ENCODE data around the gene EXOSC6. TPM values are rescaled to one million over a fixed set of nuclear protein-coding genes. Genes with fewer than 3 reads are reported as not detected.
"Not testable (repeated sequence)": the region's sequence is repeated elsewhere in the genome, so short reads cannot be mapped to it uniquely, and the experiment has no call there.

Gene EXOSC6
- total RNA-seq = 45.3 and 49.3 TPM in 2 replicates

DNA sequence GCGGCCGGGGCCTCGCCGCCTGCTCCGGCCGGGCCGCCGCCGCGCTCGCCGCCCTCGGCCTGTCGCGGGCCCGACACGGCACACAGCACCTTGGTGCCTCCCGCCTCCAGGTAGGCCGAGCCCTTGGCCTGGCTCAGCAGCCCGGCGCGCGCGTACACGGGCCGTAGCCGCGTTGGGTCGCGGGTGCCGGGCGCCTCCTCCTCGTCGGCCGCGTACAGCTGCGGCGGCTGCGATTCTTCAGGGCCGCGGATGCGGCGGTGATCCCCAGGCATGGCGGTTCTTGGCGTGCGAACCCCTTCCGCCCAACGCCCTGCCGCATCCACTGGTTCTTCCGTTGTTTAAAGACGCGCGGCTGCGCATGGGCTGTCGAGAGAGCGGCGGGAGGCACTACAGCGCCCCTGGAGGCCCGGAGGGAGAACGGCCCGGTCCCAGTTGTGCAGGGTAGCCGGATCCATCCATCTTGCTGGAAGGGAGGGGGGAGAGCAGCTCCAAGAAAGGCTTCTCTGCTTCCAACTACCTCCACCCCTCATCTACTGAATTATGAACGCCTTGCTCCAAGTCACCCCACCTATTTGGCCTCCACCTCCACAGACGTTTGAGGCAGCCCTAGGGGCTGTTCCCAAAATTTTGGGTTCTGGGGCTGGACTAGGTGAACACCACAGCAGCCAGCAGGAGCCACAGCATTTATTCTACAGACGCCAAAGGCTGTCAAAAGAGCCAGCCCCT lies at the start of gene EXOSC6:
Gene EXOSC6, minus strand, starts transcription at position 312 of the 726 bp plus-strand sequence. Its CDS starts 40 bp downstream, at position 272.
- peak; percentile 74 for DNase-seq (ENCODE audit: low read depth, low spot score)

DNA sequence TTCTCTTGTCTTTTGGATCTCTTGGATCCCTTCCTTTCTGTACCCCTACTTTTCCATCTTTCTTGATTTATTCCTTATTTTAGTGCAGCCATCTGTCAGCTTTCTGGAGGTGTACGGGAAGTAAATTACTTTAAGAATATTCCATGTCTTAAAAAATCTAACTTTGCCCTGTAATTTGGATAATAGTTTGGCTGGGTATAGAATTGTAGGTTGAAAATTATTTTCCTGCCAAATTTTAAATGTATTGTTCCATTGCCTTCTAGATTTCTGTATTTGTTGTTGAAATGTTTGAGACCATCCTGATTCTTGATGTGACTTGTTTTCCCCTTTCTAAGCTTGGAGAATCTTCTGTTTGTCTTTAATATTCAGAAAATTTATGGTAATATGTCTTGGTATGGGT lies 49.4 kb upstream of the EXOSC6 start:
- DNase-seq (ENCODE audit: low read depth, low spot score) = no peak

GRCh38 chr16:70298988-70299938 lies 47.5 kb upstream of the EXOSC6 start, which contains the start of gene DDX19B:
DDX19B (plus strand) TSS chr16:70299186; CDS start chr16:70299298, 112 bp downstream.
- DNase-seq (ENCODE audit: low read depth, low spot score) = peak; percentile 19

DNA sequence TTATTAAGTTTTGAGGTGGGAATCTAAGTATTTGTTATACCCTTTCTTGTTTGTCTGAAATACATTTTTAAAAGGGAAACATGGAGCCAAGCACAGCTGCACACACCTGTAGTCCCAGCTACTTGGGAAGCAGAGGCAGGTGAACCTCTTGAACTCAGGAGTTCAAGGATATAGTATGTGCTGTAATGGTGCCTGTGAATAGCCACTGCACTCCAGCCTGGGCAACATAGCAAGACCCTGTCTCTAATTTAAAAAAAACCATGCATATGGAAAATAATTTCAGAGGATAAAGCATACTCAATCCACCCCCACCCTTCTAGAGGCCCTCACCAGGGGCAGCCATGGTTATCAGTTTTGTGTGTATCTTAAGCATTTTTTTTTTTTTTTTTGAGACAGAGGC lies 43.9 kb upstream of the EXOSC6 start:
- DNase-seq (ENCODE audit: low read depth, low spot score) = no peak

GRCh38 chr16:70294385-70295025 lies 42.8 kb upstream of the EXOSC6 start:
- DNase-seq (ENCODE audit: low read depth, low spot score) = no peak

- not testable (repeated sequence) for DNase-seq (ENCODE audit: low read depth, low spot score)
Measured at GRCh38 chr16:70292148-70292547, 40.4 kb upstream of the EXOSC6 start.

GRCh38 chr16:70290949-70291519 lies 39.3 kb upstream of the EXOSC6 start:
- no peak for DNase-seq (ENCODE audit: low read depth, low spot score)

DNA sequence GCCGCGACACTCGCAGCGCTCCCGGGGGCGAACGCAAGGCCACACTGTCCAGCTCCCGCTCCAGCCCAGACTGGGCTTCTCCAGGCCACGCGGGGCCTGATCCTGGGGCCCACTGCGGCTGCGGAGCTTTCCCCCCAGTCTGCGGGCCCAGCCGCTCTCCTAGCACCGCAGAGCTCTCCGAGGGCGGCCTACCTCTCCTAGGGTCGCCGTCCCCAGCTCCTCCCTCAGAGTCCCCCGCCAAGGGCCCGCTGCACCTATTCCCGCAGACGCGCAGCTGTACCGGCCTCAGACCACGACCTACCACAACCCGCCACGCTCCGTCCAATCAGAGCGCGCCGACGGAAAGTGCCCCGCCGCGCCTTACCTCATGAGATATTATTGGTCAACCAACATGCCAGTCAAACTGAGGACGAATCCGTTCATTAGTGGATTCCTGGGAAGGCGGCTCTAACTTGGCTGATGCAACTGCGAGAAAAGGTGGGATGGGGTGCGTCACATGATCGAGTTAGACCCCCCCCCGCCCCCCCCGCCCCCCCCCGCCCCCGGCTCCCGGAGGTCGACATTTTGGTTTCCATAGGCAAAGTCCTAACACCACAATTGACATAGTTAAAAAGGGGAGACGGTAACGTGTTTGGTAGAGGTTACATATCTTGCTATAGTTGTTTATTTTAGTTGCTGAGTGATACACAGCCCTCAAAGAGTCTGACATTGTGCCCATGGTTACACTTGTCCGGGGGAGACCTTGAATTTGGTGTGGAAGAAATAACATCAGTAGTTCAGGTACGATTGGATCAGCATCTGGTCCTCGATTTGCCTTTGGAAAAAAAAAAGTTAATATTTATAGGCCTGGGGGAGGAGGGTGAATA lies 37.7 kb upstream of the EXOSC6 start, which contains the start of gene AARS1:
Gene AARS1, minus strand, starts transcription at position 278 of the 866 bp plus-strand sequence. CDS start 6,743 bp downstream, outside the sequence.
- peak; percentile 99 for DNase-seq (ENCODE audit: low read depth, low spot score)

DNA sequence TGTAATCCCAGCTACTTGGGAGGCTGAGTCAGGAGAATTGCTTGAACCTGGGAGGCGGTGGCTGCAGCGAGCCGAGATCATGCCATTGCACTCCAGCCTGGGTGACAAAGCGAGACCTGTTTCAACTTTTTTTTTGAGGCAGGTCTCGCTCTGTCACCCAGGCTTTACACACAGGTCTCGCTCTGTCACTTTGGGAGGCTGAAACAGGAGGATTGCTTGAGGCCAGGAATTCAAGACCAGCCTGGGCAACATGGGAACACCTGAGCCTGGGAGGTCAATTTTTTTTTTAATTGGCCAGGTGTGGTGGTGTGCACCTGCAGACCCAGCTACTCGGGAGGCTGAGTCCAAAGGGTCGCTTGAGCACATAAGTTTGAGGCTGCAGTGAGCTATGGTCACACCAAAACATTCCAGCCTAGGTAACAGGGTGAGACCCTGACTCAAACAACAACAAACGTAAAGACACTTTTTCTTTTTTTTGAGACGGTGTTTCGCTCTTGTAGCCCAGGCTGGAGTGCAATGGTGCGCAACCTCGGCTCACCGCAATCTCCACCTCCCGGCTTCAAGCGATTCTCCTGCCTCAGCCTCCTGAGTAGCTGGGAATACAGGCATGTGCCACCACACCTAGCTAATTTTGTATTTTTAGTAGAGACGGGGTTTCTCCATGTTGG lies 35.7 kb upstream of the EXOSC6 start:
- not testable (repeated sequence) for DNase-seq (ENCODE audit: low read depth, low spot score)

GRCh38 chr16:70276392-70276791 lies 24.7 kb upstream of the EXOSC6 start:
- no peak for DNase-seq (ENCODE audit: low read depth, low spot score)

- no peak for DNase-seq (ENCODE audit: low read depth, low spot score)
Measured at GRCh38 chr16:70271696-70272095, 20.0 kb upstream of the EXOSC6 start.

DNA sequence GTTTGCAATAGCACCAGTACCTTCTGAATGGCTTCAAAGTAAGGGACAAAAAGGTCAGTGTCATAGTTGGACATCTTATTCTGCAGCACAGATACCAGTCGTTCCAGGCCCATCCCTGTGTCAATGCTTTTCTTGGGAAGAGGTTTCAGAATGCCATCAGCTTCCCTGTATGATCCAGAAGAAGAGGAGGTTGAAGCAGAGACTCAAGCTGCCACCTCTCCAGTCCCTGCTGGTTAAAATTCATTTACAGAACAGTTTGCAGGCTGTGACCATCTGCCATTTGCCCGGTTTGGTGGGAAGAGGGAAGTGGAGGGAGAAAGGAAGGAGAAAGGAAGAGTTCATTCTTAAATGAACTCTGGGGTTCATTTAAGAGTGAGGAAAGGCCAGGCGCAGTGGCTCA lies 18.4 kb upstream of the EXOSC6 start:
- no peak for DNase-seq (ENCODE audit: low read depth, low spot score)

- no peak for DNase-seq (ENCODE audit: low read depth, low spot score)
Measured at GRCh38 chr16:70269471-70269870, 17.7 kb upstream of the EXOSC6 start.

DNA sequence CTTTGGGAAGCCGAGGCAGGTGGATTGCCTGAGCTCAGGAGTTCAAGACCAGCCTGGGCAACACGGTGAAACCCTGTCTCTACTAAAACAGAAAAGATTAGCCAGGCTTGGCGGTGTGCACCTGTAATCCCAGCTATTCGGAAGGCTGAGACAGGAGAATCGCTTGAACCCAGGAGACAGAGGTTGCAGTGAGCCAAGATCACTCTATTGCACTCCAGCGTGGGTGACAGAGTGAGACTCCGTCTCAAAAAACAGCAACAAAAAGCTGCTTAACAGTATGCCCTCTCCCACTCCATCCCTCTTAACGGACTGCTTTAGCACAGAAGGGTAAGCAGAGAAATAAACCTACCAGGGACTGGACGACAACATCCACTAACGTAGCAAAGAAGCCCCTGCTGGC lies 16.2 kb upstream of the EXOSC6 start:
- not testable (repeated sequence) for DNase-seq (ENCODE audit: low read depth, low spot score)

GRCh38 chr16:70267516-70267915 lies 15.8 kb upstream of the EXOSC6 start:
- no peak for DNase-seq (ENCODE audit: low read depth, low spot score)

- not testable (repeated sequence) for DNase-seq (ENCODE audit: low read depth, low spot score)
Measured at GRCh38 chr16:70259903-70260302, 8.2 kb upstream of the EXOSC6 start.

- DNase-seq (ENCODE audit: low read depth, low spot score) = no peak
Measured at GRCh38 chr16:70258946-70259345, 7.2 kb upstream of the EXOSC6 start.

- no peak for DNase-seq (ENCODE audit: low read depth, low spot score)
Measured at GRCh38 chr16:70258065-70258464, 6.3 kb upstream of the EXOSC6 start.

- no peak for DNase-seq (ENCODE audit: low read depth, low spot score)
Measured at GRCh38 chr16:70257391-70257790, 5.7 kb upstream of the EXOSC6 start.

- no peak for DNase-seq (ENCODE audit: low read depth, low spot score)
Measured at GRCh38 chr16:70255574-70255973, 3.8 kb upstream of the EXOSC6 start.

All from pulmonary artery endothelial cell (primary cell).